Measurements from ENCODE around the gene NAA60. TPM values are rescaled to one million over a fixed set of nuclear protein-coding genes. Genes with fewer than 3 reads are reported as not detected.

Gene NAA60
- total and polyA plus RNA-seq, 2 of the 13 experiments (the other 11 are each of a cell fraction or from before 2014, with no cell fraction given): 14.7 to 32.0 TPM

DNA sequence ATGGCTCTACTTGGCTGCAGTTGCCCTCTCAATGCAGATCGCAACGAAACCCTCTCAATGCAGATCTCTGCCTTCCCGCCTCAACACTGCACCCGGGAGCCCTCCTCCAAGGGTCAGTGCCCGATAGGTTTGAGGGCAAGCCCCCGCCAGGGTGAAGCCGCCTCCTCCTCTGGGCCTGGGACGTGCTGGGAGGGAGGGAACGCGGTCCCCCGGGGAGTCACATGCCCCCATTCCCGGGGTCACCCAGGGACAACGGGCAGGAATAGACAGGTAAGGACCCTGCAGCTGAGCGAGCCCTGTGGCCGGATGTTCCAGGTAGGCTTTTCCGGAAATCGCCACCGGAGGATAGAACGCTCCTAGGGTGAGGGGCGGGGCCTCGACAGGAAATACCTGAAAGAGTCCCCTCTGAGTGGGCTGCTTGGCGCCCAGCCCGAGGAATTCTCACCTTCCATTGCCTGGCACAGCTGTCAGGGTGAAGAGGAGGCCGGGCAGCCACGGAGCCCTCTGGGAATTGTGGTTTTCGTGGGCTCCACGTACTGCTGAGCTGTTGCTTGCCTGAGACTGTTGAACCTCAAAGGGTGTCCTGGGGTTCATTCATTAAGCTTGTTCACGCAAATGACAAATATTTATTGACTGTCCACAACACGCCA is 29.6 kb upstream of the NAA60 start:
- 92% methylated on average over 24 of the region's 29 CpGs for WGBS (ENCODE audit: low lambda C conversion rate)
- BruUV-seq (replicated peaks): no TSS peak
- Histone ChIP-seq H2AFZ (ENCODE audit: low read length) (no peak overlapping the region), H3K4me1 (ENCODE audit: insufficient read depth, low read length) (no peaks in the 10 kb centered on the region), H4K20me1 (ENCODE audit: insufficient read depth, low read length) (no peaks in the 10 kb centered on the region), H3K4me3 (replicated peaks in 1 of 3; ENCODE audit: insufficient read depth in 1 of 3, low read depth in 2 of 3, low read length in 3 of 3) (no peak overlapping the region), H3K27ac (ENCODE audit: extremely low read length, insufficient read depth, low read length) (no peak overlapping the region), H3K9me3 (ENCODE audit: low read length) (peaks cover 3% of the 10 kb centered on the region; the same call in 1 of the 2 replicates), H3K27me3 (ENCODE audit: control insufficient read depth in 1 of 2, insufficient read depth in 2 of 2, low read length in 2 of 2) (no peaks in the 10 kb centered on the region), H3K4me2 (ENCODE audit: low read depth, low read length) (no peak overlapping the region), H3K79me2 (ENCODE audit: insufficient read depth, low read length) (no peaks in the 10 kb centered on the region), H3K9ac (ENCODE audit: insufficient read depth, low read depth, low read length) (no peak overlapping the region), H3K36me3 (replicated peaks in 1 of 2; ENCODE audit: control insufficient read depth in 1 of 2, insufficient read depth in 2 of 2, low read length in 2 of 2) (peaks cover 0 to 2% of the 10 kb centered on the region in 2 experiments; a peak in 1 of 5 replicates)
- DNase-seq (ENCODE audit: low spot score) (no peak), ATAC-seq (no peak), FAIRE-seq (no peak)
- intact Hi-C loops (cut with micrococcal nuclease; ENCODE audit: unreplicated experiment) (no loop called here), in situ Hi-C loops (cut with HindIII; ENCODE audit: extremely low pct_ligation_motif_present, low pct_unique_long_range_greater_than_20kb) (no loop called here)
- TF ChIP-seq, protein P1, sequence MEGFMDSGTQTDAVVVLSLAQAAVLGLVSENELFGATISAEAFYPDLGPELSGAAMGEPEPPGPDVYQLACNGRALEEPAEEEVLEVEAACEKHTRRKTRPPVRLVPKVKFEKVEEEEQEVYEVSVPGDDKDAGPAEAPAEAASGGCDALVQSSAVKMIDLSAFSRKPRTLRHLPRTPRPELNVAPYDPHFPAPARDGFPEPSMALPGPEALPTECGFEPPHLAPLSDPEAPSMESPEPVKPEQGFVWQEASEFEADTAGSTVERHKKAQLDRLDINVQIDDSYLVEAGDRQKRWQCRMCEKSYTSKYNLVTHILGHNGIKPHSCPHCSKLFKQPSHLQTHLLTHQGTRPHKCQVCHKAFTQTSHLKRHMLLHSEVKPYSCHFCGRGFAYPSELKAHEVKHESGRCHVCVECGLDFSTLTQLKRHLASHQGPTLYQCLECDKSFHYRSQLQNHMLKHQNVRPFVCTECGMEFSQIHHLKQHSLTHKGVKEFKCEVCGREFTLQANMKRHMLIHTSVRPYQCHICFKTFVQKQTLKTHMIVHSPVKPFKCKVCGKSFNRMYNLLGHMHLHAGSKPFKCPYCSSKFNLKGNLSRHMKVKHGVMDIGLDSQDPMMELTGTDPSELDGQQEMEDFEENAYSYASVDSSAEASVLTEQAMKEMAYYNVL (CRISPR knock-in tag; IDR thresholded peaks at IDR 0.05; ENCODE audit: borderline replicate concordance): no peak
- TF ChIP-seq ASH2L (IDR thresholded peaks at IDR 0.05; ENCODE audit: insufficient read length, low read depth, low read length) (no peak), PCBP1 (IDR thresholded peaks at IDR 0.05; ENCODE audit: borderline replicate concordance, low read depth, low read length) (no peak)
- TF ChIP-seq, protein P2, sequence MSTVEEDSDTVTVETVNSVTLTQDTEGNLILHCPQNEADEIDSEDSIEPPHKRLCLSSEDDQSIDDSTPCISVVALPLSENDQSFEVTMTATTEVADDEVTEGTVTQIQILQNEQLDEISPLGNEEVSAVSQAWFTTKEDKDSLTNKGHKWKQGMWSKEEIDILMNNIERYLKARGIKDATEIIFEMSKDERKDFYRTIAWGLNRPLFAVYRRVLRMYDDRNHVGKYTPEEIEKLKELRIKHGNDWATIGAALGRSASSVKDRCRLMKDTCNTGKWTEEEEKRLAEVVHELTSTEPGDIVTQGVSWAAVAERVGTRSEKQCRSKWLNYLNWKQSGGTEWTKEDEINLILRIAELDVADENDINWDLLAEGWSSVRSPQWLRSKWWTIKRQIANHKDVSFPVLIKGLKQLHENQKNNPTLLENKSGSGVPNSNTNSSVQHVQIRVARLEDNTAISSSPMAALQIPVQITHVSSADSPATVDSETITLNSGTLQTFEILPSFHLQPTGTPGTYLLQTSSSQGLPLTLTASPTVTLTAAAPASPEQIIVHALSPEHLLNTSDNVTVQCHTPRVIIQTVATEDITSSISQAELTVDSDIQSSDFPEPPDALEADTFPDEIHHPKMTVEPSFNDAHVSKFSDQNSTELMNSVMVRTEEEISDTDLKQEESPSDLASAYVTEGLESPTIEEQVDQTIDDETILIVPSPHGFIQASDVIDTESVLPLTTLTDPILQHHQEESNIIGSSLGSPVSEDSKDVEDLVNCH (CRISPR knock-in tag; IDR thresholded peaks at IDR 0.05): no peak
- CTCF ChIA-PET (ENCODE audit: low intra/inter-chr PET ratio, low total read pairs): no interaction called here
- POLR2A ChIA-PET: interaction anchor here (0.8 kb wide), 1 partner anchor 13 kb away, joined by 6 read pairs; the partner anchor contains the start of genes ZNF174 and ZSCAN32
